ENCODE data around the gene SEC24A.
"Not testable (repeated sequence)": the region's sequence is repeated elsewhere in the genome, so short reads cannot be mapped to it uniquely, and the experiment has no call there.

The SEC24A gene

GRCh38 chr5:134648425-134649162, at the start of gene SEC24A:
Gene SEC24A, plus strand, starts transcription at chr5:134648785. Its CDS starts 292 bp downstream, at chr5:134649077.
- in situ Hi-C loops (cut with MboI; ENCODE audit: low sequenced_read_pairs) = no loop called here

GRCh38 chr5:134599820-134600219, 48.8 kb upstream of the SEC24A start:
- in situ Hi-C loops (cut with MboI; ENCODE audit: low sequenced_read_pairs) = not testable (repeated sequence)

GRCh38 chr5:134600600-134600999, 48.0 kb upstream of the SEC24A start:
- in situ Hi-C loops (cut with MboI; ENCODE audit: low sequenced_read_pairs) = no loop called here

- in situ Hi-C loops (cut with MboI; ENCODE audit: low sequenced_read_pairs) = no loop called here
Measured at GRCh38 chr5:134603059-134603458, 45.5 kb upstream of the SEC24A start.

- in situ Hi-C loops (cut with MboI; ENCODE audit: low sequenced_read_pairs) = no loop called here
Measured at GRCh38 chr5:134604908-134605307, 43.7 kb upstream of the SEC24A start.

- in situ Hi-C loops (cut with MboI; ENCODE audit: low sequenced_read_pairs) = no loop called here
Measured at GRCh38 chr5:134606726-134607125, 41.9 kb upstream of the SEC24A start.

GRCh38 chr5:134608555-134608954, 40.0 kb upstream of the SEC24A start:
- in situ Hi-C loops (cut with MboI; ENCODE audit: low sequenced_read_pairs) = no loop called here

GRCh38 chr5:134609232-134609851, 39.2 kb upstream of the SEC24A start:
- in situ Hi-C loops (cut with MboI; ENCODE audit: low sequenced_read_pairs) = no loop called here

- in situ Hi-C loops (cut with MboI; ENCODE audit: low sequenced_read_pairs) = no loop called here
Measured at GRCh38 chr5:134610725-134611124, 37.9 kb upstream of the SEC24A start.

- in situ Hi-C loops (cut with MboI; ENCODE audit: low sequenced_read_pairs) = no loop called here
Measured at GRCh38 chr5:134611515-134611914, 37.1 kb upstream of the SEC24A start.

- in situ Hi-C loops (cut with MboI; ENCODE audit: low sequenced_read_pairs) = no loop called here
Measured at GRCh38 chr5:134614450-134615085, 34.0 kb upstream of the SEC24A start.

- in situ Hi-C loops (cut with MboI; ENCODE audit: low sequenced_read_pairs) = no loop called here
Measured at GRCh38 chr5:134620634-134621033, 28.0 kb upstream of the SEC24A start.

- in situ Hi-C loops (cut with MboI; ENCODE audit: low sequenced_read_pairs) = no loop called here
Measured at GRCh38 chr5:134625559-134625958, 23.0 kb upstream of the SEC24A start.

GRCh38 chr5:134626369-134627014, 22.1 kb upstream of the SEC24A start:
- in situ Hi-C loops (cut with MboI; ENCODE audit: low sequenced_read_pairs) = no loop called here

- in situ Hi-C loops (cut with MboI; ENCODE audit: low sequenced_read_pairs) = no loop called here
Measured at GRCh38 chr5:134634227-134634626, 14.4 kb upstream of the SEC24A start.

- in situ Hi-C loops (cut with MboI; ENCODE audit: low sequenced_read_pairs) = not testable (repeated sequence)
Measured at GRCh38 chr5:134635366-134635765, 13.2 kb upstream of the SEC24A start.

GRCh38 chr5:134637116-134637721, 11.4 kb upstream of the SEC24A start:
- in situ Hi-C loops (cut with MboI; ENCODE audit: low sequenced_read_pairs) = no loop called here

GRCh38 chr5:134638760-134639201, 9.8 kb upstream of the SEC24A start:
- in situ Hi-C loops (cut with MboI; ENCODE audit: low sequenced_read_pairs) = no loop called here

- in situ Hi-C loops (cut with MboI; ENCODE audit: low sequenced_read_pairs) = no loop called here
Measured at GRCh38 chr5:134642931-134643530, 5.6 kb upstream of the SEC24A start.

- in situ Hi-C loops (cut with MboI; ENCODE audit: low sequenced_read_pairs) = no loop called here
Measured at GRCh38 chr5:134647750-134648424, 698 bp upstream of the SEC24A start.

Measured in hTERT RPE-1 (cell line).